HG02981 (cell line): Measurements from ENCODE around the gene PPIE.

Source experiments
- ATAC-seq: cut with Tn5 transposase; IDR thresholded peaks from one replicate; pipeline ENCODE4 v1.9.1; 2021; ENCODE audit warnings: mild to moderate bottlenecking, moderate library complexity; ENCODE audit not compliant: unreplicated experiment

PPIE gene

GRCh38 chr1:39800471-39800835, 61.8 kb downstream of the PPIE start:
- ATAC-seq = no peak

GRCh38 chr1:39802496-39803260, 64.0 kb downstream of the PPIE start:
- ATAC-seq = no peak

GRCh38 chr1:39805385-39805784, 66.7 kb downstream of the PPIE start:
- ATAC-seq = no peak

GRCh38 chr1:39808784-39809517, 70.3 kb downstream of the PPIE start:
- ATAC-seq = no peak

GRCh38 chr1:39812913-39813312, 74.2 kb downstream of the PPIE start:
- no peak for ATAC-seq
